Colonic mucosa (tissue), 4 donors: Measurements from ENCODE around the gene ALKBH1. TPM values are rescaled to one million over a fixed set of nuclear protein-coding genes. Genes with fewer than 3 reads are reported as not detected.

Source experiments
- DNase-seq: peaks from one replicate; pipeline ENCODE4 v3.0.0-alpha.2; 2020
- H3K27ac ChIP-seq: fragments of 200-600 bp; one replicate; pipeline ENCODE4 v1.8.0; 2021
- H3K27me3 ChIP-seq: fragments of 200-600 bp; one replicate; pipeline ENCODE4 v1.8.0; 2021
- H3K36me3 ChIP-seq: fragments of 200-600 bp; one replicate; pipeline ENCODE4 v1.8.0; 2021
- H3K4me1 ChIP-seq: fragments of 200-600 bp; one replicate; pipeline ENCODE4 v1.8.0; 2021; ENCODE audit warnings: mild to moderate bottlenecking
- H3K4me3 ChIP-seq: fragments of 200-600 bp; one replicate; pipeline ENCODE4 v1.8.0; 2021
- H3K9ac ChIP-seq, 2 donors: one replicate each; pipeline ENCODE4 v1.7.0; 2013; ENCODE audit warnings: control low read depth in 2 of 2, low read depth in 2 of 2, low read length in 2 of 2
- H3K9me3 ChIP-seq: fragments of 200-600 bp; one replicate; pipeline ENCODE4 v1.8.0; 2021
- CTCF ChIP-seq: fragments of 200-600 bp; IDR thresholded peaks from one replicate; pipeline ENCODE4 v1.8.0; 2022; ENCODE audit warnings: antibody characterized with exemption, mild to moderate bottlenecking
- intact Hi-C: fragments of 100-400 bp; cut with DNase I; formaldehyde crosslinking; loops from one replicate; pipeline ENCODE4 v1.14.1; 2022
- total RNA-seq, 2 donors: library from RNA; stranded (reverse); fragmentation: NEBNext Ultra II Directional in 1 of 2; extraction: Animal tissue kit (Norgen Biotek cat#: 25700) in 1 of 2; gene quantifications; one replicate each; pipeline ENCODE4 v1.2.1, GENCODE V29; 2021
- donor health status: healthy.
- donor health status: DM: no; HTN: no; CAD: no.
- donor health status: DM: no; HTN: no; CAD: no.

ALKBH1 gene
- total RNA-seq, 2 donors from 2014 or later, result 11.5 to 13.3 TPM

GRCh38 chr14:77707355-77707723, 484 bp downstream of the ALKBH1 start:
- Histone ChIP-seq H3K4me3 (peak overlapping the region; percentile 98), H3K36me3 (peaks cover 9% of the 10 kb centered on the region), H3K27ac (peak overlapping the region; percentile 41), H3K4me1 (peaks cover 17% of the 10 kb centered on the region), H3K27me3 (no peaks in the 10 kb centered on the region), H3K9me3 (no peaks in the 10 kb centered on the region), H3K9ac (peak overlapping the region; percentile 71 to 82)
- peak; percentile 55 for DNase-seq
- TF ChIP-seq CTCF, result peak; percentile 23
- intact Hi-C loops, result loop anchor here (10.0 kb wide), 1 partner anchor 253 kb away; the partner anchor contains the start of genes AHSA1 and VIPAS39

DNA sequence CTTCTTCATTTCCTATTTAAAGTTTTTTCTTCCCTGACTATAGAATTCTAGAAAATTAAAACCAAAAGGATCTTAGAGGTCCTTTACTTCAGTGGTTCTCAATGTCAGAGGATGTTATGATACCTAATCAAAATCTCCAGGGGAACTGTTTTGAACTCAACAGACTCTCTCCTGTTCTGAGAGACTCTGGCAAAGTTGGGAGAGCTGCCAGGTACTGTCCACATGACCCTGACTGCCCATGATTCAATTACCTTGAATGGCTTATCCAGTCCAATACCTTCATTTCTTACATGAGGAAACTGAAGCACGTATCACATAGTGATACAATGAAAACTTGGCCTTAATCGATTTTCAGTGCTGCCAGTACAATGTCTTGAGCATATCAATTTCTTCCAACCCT, 16.6 kb downstream of the ALKBH1 start:
- Histone ChIP-seq H3K27ac (no peak overlapping the region), H3K9me3 (no peaks in the 10 kb centered on the region)
- DNase-seq, result no peak

DNA sequence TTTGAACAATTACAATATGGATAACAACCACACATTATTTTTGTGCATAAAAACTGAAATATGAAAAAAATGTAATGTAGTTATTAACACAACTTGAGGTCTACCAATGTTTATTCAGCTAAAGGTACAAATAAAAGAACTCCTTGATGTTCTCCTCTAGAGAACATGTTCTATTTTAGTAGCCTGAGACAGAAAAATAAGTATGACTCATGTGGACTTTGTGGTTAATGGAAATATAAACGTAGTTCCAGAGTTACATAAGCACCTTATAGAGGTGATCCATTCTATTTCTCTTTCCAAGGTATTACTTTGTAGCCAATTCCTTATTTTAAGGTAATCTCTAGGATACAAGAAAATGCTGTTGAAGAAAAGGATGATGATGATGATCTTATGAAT, 25.7 kb downstream of the ALKBH1 start:
- intact Hi-C loops, result no loop called here
- no peak for DNase-seq
- Histone ChIP-seq H3K4me3 (no peak overlapping the region), H3K27ac (peak overlapping the region; percentile 64), H3K9ac (no peak overlapping the region), H3K36me3 (no peaks in the 10 kb centered on the region), H3K27me3 (no peaks in the 10 kb centered on the region), H3K9me3 (no peaks in the 10 kb centered on the region), H3K4me1 (peaks cover 5% of the 10 kb centered on the region)
- TF ChIP-seq CTCF, result no peak

More for the DNA sequence above, 16.6 kb downstream of the ALKBH1 start:
- TF ChIP-seq CTCF, result no peak
- Histone ChIP-seq H3K4me1 (no peaks in the 10 kb centered on the region), H3K4me3 (no peak overlapping the region), H3K9ac (no peak overlapping the region), H3K27me3 (no peaks in the 10 kb centered on the region), H3K36me3 (no peaks in the 10 kb centered on the region)
- intact Hi-C loops, result no loop called here

DNA sequence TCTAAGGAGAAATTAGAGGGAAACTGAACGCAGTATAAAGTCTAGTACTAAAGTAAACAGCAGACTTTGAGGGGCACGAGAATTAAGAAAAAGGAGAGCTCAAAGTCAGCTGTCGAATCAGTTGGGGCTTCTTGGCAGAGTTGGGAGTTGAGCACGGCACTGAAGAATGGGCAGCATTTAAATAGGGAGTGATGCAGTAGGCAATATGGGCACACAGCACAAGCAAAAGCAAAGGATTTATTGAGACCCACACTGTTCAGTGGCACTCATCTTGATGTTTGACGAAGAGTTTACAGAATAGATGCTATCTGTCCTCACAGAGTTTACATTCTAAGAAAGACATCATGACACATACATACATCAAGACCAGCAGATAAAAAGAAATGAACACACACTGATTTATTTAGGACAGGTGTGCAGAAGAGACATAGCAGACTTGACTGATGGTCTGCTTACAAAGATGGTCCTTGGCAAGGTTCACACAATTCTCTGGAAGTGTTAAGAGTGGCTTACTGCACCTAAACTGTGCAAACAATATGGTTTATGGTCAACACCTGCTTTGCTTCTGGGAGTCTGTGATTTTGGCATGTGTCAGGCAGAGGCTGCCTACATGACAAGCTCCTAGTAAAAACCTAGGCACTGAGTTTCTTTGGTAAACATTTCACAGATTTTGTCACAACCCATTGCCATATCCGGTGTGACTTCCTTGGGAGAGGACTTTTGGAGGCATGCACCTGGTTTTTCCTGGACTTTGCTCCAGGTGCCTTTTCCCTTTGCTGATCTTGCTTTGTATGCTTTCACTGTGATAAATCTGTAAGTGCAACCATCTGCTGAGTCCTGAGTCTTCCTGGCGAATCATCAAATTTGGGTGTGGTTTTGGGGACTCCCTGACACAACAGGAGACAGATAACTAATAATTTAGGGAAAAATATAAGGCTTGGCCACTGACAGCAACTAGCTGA, 26.3 kb downstream of the ALKBH1 start:
- intact Hi-C loops, result no loop called here
- Histone ChIP-seq H3K27ac (peak overlapping the region; percentile 64), H3K9me3 (no peaks in the 10 kb centered on the region), H3K9ac (no peak overlapping the region), H3K36me3 (no peaks in the 10 kb centered on the region), H3K4me1 (peaks cover 5% of the 10 kb centered on the region), H3K27me3 (no peaks in the 10 kb centered on the region), H3K4me3 (no peak overlapping the region)
- TF ChIP-seq CTCF, result no peak
- peak; percentile 78 for DNase-seq

DNA sequence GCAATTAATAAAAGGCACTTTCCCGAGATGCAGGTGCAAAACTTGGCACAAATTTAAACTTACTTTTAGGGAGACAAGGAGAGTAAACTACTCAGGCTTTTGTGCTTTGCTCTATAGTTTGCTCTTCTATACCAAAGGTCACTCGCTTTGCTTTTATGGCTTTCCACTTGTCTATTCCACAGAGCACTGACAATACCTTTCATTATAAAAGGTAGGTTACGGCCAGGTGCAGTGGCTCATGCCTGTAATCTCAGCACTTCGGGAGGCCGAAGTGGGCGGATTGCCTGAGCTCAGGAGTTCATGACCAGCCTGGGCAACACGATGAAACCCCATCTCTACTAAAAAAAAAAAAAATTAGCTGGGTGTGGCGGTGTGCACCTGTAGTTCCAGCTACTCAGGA, 32.9 kb downstream of the ALKBH1 start:
- intact Hi-C loops, result no loop called here
- DNase-seq, result peak; percentile 76
- no peaks in the 10 kb centered on the region for H3K27me3 ChIP-seq
- H3K27ac ChIP-seq, result peak overlapping the region; percentile 41
- TF ChIP-seq CTCF, result no peak
- no peaks in the 10 kb centered on the region for H3K9me3 ChIP-seq
- no peak overlapping the region for H3K4me3 ChIP-seq
- H3K36me3 ChIP-seq, result no peaks in the 10 kb centered on the region
- no peak overlapping the region for H3K9ac ChIP-seq
- H3K4me1 ChIP-seq, result no peaks in the 10 kb centered on the region
